Fibroblast of peridontal ligament (primary cell): ENCODE measurements around the gene PLXND1.
A peak's percentile ranks its signal among the peaks of the same experiment; 100 is the strongest.

Experiments
- DNase-seq: peaks from one replicate; pipeline ENCODE4 v3.0.0-alpha.2; 2010; ENCODE audit errors: extremely low read depth

The PLXND1 gene

DNA sequence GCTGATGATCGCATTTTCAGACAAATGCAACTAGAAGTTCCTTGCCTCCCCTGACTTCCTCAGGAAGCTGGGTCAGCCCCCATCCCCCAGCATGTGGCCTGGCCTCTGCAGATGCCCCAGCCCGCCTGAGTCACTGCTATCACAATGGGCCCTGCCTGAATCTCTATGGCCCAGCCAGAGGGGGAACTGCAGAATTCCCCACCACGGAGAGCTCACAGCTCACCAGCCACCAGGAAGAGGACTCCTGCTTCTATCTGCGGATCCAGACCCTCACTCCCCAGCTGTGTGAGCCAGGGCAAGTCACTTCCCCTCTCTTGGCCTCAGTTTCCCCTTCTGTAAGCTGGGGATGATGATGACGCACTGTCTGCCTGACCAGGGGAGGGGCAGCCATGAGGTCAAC is 6.9 kb downstream of the PLXND1 start:
- peak; percentile 50 for DNase-seq

DNA sequence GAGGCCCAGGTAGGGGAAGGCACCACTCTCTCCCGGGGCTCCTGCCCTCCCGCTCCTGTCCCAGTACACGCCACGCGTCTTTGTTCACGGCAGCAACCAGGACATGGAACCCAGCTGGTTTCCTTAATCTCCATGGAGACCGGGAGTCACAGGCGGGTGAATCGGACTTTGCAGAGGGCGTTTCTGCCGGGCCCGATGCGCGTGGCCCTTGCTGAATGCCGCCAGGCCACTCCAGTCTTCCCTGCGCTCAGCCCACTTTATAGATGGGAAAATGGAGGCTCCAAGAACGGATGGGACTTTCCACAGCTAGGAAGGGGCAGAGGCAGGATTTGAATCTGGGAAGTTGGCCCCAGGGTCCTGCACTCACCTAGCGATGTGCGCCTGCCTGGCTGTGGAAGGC is 7.4 kb downstream of the PLXND1 start:
- no peak for DNase-seq

DNA sequence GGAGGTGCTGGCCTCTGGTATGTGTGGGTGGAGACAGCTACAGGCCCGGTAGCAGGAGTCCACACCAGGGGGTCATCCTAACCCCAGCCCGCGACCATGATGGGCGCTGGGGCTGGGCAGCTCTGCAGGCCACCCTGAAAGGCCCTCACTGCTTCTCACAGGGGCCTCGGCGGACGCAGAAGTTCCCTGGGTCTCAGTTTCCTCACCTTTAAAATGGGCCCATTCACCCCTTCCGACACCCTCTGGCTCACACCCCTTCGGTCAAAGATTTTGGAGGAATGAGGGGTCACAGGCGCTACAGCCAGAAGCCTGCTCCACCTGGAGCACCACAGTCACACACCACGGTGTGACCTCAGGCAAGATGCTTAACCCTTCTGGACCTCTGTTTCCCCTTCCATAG is 8.0 kb downstream of the PLXND1 start:
- no peak for DNase-seq

DNA sequence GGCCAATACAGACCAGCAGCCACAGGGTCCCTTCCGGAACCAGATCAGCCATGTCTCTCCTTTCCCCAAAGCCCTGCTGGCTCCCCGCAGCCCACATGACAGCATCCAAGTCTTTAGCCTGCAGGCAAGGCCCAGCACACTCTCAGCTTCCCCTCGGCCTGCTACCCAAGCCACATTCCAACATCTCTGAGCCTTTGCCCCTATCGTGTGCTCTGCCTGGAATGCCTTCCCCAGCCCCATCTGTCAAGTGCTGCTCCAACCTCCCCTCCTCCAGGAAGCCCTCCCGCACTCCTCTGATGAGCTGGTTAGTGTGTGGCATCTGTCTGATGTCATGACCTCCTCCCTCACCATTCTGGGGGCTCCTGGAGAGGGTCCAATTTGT is 8.5 kb downstream of the PLXND1 start:
- DNase-seq, result no peak

DNA sequence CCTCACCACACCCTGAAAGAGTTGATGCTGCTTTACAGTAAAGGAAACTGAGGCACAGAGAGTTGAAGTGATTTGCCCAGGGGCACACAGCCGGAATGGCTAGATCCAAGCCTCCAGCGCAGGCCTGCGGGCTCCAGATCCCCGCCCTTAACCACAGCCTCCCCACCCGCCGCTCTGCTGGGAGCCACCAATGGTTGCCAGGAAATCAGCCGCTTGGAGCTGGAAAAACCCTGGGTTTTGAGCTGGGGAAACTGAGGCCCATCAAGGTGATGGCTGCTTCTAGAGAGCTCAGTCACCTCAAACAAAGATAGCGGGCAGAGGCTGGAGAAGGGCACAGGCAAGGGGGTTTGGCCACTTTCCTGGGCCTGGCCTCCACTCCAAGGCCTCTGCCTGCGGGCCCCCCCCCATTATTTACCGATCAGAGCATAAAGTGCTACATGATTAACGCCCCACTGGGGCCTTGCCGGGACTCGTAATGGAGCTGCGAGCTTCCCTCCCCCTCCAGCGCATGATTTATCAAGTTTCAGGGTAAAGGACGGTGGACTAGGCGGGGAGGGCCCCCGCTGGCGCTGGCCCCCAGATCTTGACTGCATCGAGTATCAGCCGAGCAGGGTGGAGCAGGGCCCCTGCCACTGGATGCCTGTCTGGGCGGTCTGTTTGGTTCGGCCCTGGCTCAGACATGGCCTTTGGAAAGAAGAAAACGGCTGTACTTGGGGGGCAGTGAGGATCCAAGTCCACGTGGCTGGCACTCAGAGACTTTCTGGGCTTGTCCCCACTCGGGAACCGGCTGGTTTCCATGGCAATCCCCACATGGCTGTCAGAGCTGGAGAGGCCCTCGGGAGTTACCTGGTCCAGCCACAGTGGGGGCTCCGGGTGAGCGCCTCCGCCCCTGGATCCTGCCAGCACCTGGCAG is 9.1 kb downstream of the PLXND1 start:
- peak; percentile 59 for DNase-seq

DNA sequence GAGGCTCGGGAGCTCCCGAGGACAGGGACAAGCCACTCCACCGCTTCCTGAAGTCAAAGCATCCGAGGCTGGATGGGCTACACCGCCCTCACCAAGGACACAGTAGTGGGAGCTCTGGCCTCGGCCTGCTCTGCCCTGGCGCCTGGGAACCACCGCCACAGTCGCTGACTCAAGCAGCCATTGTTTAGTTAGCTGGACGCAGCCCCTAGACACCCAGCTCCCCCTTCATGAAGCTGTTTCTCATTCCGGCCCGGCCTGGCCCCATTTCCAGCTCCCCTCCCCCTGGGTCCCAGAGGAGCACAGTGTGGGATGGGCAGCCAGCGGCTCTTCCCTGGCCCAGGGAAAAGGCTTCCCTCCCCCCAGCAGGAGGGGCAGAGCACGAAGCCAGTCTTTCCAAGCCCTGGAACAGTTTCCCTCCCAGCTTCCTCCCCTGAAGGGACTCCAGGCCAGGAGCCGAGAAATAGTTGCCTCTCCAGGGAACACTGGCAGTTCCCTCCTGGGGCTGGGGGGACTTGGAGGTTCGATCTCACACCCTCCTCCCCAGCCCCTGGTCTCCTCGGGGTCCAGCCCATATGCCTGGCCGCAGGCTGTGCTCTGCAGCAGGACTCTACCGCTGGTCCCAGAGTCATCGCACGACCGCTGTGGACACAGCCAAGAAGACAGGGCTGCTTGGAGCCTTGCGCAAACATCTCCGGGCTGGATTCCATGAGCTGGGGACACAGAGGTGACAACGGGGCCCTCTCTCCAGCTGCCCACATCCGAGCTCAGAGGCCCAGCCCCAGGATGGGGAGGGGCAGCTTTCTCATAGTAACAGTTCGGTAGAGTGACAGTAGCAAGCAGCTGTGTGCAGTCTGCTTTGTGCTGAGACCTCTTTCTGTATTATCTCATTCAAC is 10.0 kb downstream of the PLXND1 start:
- peak; percentile 97 for DNase-seq

DNA sequence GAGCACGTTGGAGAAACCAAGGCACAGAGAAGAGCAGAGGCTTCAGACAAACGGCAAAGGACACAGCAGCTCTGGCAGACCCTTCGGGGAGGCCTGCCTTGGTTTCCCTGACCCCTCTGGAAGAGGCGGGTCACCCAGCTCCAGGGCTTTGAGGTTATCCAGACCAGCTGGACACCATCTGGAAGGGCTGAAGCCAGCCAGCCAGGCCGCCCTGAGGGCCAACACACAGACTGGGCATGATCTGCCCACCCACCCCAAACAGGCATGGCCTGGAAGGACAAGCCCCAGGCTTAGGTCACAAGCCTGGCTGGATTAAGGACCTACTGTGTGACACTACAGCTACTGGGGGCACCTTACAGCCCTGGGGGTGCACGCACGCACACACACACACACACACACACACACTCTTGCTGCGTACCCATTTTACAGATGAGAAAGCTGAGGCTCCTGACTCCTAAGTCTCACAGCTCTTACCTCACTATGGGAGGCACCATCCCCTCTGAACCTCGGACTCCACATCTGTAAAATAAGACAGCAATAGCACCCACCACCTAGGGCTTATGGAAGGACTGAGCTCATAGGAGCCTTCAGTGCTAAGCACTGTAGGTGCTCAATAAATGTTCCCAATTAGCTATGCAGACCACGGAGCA is 10.8 kb downstream of the PLXND1 start:
- no peak for DNase-seq

DNA sequence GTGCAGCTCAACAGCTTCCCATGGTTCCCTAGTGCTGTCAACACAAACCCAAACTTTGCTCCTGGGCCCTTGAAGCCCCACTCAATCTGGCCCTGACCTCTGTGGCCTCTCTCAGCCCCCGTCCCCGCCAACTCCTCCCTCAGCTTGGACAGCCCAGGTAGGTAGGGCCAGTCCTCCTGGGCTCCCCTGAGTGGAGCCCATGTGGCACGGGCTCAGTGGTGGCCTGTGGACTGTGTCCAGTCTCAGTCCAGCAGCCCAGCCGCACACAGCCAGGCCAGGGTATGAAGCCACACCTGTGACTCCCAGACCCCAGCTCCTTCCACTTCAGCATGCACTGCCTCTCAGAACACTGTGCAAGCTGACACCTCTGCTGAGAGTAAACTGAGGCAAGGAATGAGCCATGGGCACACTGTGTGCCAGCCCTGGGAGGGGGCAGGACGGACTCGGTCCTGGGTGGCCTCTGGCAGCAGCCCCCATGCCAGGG is 11.5 kb downstream of the PLXND1 start:
- no peak for DNase-seq

DNA sequence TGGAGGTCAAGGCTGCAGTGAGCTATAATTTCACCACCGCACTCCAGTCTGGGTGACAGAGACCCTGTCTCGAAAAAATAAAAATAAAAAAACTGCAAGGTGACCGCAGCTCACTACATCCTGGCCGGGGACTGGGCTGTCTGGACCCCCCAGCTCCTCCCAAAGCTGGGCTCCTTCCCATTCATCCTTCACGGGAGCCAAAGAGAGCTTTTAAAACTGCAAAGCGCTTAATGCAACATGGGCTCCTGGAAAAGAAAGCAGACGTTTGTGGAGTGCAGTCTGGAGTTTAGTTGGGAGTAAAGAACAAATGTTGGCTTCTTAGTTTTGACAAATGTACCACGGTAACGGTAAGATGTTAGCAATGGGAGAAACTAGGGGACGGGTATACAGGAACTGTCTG is 12.1 kb downstream of the PLXND1 start:
- no peak for DNase-seq

DNA sequence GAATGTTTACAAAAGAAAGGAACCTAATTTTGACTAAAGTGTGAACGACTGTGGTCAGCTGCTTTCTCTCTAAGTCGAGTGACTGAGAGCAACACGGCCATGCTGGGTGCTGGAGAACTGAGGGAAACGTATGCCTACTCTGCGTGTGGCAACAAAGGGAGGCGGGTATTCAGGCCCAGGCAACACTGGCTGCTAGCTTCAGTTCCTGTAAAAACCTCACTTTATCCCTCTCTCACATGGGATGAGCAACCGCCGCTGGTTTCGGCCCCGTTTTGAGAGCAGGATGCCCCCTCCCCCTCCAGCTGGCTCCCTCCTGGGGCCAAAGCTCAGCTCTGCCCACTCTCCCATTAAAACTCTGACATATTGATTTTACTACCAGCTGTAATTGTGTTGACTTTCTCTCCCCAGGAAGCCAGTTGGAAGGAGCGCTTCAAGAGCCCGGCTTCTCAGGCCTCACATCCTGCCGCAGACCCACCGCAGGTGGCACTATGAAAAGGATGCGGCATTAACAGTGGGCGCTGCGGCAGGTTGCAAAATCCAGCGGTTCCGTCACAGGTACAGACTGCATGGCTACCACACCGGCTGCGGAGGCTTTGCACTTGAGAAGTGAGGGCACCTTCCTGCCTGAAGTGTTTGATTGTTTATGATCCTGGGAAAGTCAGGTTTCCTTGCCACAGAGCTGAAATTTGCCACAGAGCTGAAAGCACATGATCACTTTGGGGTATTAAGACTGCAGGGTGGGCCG is 12.7 kb downstream of the PLXND1 start:
- no peak for DNase-seq

DNA sequence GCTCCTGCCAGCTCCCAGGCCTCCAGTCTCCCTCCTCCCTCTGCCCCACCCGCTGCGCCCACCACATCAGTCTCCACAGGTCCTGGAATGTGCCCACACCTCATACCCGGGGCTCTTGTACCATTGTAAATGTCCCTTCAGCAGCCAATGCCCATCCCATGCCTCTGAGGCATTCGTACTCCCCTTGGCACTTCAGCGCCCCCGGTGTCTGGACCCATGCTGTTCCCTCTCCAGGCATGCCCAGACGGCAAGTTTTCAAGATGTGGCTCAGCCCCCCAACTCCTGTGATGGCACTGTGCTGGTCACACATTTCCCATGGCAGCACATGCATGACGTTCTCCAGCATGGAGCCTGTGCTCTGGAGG is 13.3 kb downstream of the PLXND1 start:
- no peak for DNase-seq

DNA sequence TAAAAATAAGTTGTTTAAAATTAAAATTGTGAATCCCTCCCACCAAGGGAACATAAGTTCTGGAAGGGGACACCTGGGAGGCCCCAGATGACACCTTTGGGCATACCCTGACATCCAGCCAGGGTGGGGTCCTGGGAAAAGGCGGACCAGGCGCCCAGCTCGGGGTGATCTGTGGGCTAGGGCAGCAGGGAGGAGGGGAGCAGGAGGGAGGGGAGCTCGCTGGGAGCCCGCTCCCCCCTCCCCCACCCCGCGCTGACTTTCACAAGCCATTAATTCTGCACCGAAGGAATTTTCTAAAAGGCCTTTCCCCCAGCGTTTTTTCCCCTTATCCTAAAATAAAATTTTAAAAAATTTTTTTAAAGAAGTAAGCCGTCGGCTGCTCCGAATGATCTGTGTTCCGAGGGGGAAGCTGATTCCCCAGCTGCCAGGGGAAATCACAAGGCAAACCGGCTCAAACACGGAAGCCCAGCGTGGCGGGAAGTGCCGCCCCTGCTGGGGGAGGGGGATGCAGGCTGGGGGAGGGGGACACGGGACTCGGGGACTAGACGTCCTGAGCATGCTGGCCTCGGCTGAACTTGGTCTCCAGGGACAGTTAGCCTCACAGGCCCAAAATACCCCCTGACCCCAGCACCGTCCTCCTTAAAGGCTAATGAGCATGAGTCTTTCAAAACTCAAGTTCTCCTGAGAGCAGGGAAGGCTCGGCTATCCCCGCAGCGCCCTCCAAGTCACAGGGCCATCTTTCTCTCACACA is 13.9 kb downstream of the PLXND1 start:
- no peak for DNase-seq

DNA sequence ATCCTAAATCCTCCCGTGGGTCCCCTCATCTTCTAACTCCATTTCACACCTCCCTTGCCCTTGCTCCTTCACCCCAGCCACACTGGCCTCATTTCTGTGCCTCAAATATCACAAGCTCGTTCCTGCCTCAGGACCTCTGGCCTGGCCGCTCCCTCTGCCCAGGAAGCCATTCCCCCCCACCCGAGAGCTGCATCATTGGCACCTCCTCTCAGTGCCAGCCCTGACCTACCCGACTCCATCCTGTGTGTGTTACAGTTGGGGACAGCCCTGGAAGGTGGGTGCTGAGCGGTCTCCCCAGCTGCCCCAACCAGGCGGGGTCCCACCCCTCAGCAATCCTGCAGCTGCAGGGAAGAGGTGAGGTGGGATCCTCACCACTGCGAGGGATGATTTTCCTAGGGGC is 14.5 kb downstream of the PLXND1 start:
- no peak for DNase-seq

DNA sequence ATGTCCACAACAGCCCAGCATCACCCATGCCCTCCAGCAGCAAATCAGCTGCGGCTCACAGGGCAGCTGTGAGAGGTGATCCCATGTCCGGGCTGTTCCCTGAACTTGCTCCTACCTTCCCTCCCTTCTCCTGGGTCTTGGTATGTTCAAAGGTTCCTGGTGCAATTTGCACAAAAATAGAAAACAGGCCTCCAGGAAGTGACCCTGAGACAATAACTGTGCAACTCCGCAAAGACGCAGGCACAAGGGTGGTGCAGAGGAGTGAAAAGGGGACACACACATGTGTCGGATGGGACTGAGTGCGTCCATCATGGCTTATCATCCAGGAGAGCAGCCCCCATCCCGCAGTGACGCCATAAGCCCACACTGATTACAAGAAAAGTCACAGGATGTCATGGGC is 16.3 kb downstream of the PLXND1 start:
- DNase-seq, result no peak

DNA sequence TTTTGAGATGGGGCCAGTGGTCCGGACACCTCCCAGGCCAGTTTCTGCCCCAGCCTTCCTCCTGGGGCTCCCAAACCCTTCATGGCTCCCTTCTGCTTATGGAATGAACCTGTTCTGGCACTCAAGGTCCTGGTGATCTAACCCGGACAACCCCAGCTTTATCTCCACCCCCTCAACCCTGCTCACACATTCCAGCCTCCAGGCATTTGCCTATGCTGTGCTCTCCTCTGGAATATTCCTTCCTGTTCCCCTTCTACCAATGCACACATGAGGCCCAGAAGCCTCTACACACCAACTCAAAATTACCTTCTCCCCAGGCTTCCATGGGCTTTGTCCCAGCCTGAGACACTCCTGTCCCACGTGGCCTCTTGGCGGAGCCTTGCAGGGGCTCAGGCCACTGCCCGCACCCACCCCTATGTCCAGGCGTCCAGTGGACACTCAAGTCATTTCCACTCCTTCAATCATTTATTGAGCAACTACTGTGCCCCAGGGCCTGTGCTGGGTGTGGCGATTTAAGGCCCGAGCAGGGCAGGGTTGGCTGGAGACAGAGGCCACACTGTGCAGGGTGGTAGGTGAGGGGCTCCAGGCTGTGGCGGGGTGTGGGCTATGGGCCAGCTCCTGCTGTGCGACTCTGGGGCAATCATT is 18.8 kb downstream of the PLXND1 start:
- no peak for DNase-seq

DNA sequence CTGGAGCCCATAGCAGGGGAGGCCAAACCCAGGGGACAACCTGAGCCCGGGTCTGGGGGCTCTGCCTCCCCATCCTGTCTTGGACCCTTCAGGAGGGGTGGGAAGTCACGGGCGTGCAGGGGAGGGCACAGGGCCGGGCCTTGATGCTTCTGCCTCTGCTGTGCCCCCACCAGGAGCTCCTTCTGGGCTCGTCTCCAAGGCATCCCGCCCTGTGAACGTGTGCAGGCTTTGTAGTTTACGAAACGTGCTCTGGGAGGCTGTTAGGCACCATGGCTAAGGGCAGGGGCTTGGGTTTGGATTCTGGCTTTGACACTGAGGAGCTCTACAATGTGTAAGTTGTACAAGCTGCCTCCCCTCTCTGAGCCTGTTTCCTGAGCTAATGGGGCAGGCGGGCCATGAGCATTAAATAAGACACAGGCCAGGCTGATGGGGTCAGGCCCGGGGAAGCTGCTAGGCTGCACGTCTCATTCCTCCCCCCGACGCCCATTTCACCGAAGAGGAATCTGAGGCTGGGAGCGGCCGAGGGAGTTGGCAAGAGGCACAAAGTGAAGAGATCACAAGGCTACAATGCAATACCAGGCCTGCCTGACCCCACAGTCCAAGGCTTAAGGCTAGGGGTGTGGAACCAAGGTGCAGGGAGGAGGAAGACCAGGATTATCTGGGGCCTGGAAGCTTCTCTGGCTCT is 19.6 kb downstream of the PLXND1 start:
- no peak for DNase-seq

DNA sequence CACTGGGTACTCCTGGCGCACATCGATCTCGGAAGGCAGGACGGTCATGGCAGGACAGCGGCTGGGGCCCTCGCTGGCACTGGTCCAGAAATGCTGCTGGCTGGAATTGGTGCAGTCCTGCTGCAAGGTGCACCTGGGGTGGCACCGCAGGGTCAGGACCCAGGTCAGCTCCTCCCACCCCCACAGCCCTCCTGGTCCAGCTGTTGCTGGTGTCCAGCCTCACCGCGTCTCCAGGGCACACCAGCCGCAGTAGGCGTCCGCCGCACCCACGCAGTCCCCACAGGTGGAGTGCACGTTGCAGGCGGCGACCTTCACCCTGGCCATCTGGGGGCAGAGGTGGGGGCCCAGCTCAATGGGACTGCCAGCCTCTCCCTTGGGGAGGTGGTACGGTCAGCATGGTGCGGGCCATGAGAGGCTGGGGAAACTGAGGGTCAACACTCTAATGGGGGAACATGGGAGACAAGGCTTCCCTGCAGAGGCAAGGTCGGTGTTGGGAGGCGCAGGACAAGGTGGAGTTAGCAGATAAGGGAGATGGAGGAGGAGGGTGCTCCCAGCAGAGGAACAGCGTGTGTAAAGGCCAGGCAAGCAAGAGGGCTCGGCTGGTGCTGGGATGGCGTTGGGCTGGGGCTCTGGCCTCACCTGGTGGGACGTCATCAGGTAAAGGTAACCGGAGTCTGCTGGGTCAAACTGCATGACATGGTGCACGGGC is 20.4 kb downstream of the PLXND1 start:
- DNase-seq, result no peak

DNA sequence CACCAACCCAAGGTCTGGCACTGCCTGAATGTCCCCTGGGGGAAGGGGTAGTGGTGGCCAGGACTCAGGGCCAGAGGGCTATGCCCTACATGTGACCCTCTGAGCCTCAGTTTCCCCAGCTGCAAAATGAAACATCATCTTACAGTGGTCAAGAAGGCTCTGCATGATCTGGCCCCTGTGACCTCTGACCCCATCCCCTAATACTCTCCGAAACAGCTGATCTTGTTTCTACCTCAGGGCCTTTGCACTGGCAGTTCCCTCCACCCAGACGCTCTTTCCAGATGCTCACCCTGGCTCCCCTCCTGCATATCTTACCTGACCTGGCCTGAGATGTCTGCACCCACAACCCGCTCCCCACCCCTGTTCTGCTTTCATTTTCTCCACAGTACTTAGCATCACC is 21.8 kb downstream of the PLXND1 start:
- DNase-seq, result no peak

DNA sequence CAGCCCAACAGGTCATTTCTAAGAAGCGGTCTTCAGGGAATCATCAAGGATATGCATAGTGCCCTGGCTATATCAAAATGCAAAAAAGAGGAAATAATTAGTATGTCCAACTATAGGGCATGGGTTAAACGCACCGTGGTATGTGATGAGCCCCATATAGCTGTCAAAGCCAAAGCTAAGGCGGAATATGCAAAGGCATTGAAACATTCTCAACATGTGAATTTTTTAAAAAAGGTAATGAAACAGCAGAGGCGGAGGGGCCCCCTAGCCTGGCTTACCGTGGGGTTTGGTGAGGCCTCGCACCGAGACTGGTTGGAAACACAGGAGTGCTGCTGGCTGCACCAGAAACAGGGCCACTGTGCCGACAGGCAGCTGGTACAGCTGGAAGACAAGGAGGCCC is 23.2 kb downstream of the PLXND1 start:
- no peak for DNase-seq
